GM19023 (cell line): ENCODE data around the gene DGCR2.
"Not testable (repeated sequence)": the region's sequence is repeated elsewhere in the genome, so short reads cannot be mapped to it uniquely, and the experiment has no call there.

Source experiments
- ATAC-seq: cut with Tn5 transposase; IDR thresholded peaks from one replicate; pipeline ENCODE4 v1.9.1; 2021; ENCODE audit warnings: mild to moderate bottlenecking, moderate library complexity; ENCODE audit not compliant: unreplicated experiment

The DGCR2 gene

GRCh38 chr22:19013881-19014598 lies 108.2 kb downstream of the DGCR2 start:
- ATAC-seq = not testable (repeated sequence)

- not testable (repeated sequence) for ATAC-seq
Observed at GRCh38 chr22:19013411-19013810, 108.8 kb downstream of the DGCR2 start.

GRCh38 chr22:19012308-19012986 lies 109.8 kb downstream of the DGCR2 start:
- no peak for ATAC-seq

- not testable (repeated sequence) for ATAC-seq
Observed at GRCh38 chr22:19011611-19012010, 110.6 kb downstream of the DGCR2 start.

- no peak for ATAC-seq
Observed at GRCh38 chr22:19011075-19011474, 111.1 kb downstream of the DGCR2 start.

GRCh38 chr22:19005905-19006304 lies 116.3 kb downstream of the DGCR2 start:
- ATAC-seq = no peak

GRCh38 chr22:19004471-19004870 lies 117.7 kb downstream of the DGCR2 start:
- no peak for ATAC-seq

- ATAC-seq = no peak
Observed at GRCh38 chr22:19003508-19003907, 118.7 kb downstream of the DGCR2 start.

- ATAC-seq = no peak
Observed at GRCh38 chr22:19002684-19003038, 119.6 kb downstream of the DGCR2 start.

- no peak for ATAC-seq
Observed at GRCh38 chr22:19001204-19001603, 121.0 kb downstream of the DGCR2 start.

- ATAC-seq = not testable (repeated sequence)
Observed at GRCh38 chr22:19000106-19000505, 122.1 kb downstream of the DGCR2 start.

- ATAC-seq = no peak
Observed at GRCh38 chr22:18999416-18999815, 122.8 kb downstream of the DGCR2 start.

GRCh38 chr22:18999008-18999407 lies 123.2 kb downstream of the DGCR2 start:
- ATAC-seq = no peak

- no peak for ATAC-seq
Observed at GRCh38 chr22:18997925-18998315, 124.3 kb downstream of the DGCR2 start.

GRCh38 chr22:18997306-18997924 lies 124.8 kb downstream of the DGCR2 start:
- ATAC-seq = no peak

GRCh38 chr22:18996376-18996900 lies 125.8 kb downstream of the DGCR2 start:
- no peak for ATAC-seq

GRCh38 chr22:18995327-18995711 lies 126.9 kb downstream of the DGCR2 start:
- no peak for ATAC-seq

GRCh38 chr22:18994701-18995326 lies 127.4 kb downstream of the DGCR2 start:
- no peak for ATAC-seq

GRCh38 chr22:18994056-18994455 lies 128.2 kb downstream of the DGCR2 start:
- no peak for ATAC-seq

- ATAC-seq = no peak
Observed at GRCh38 chr22:18992543-18993198, 129.5 kb downstream of the DGCR2 start.
